Retinal pigment epithelial cell (primary cell): ENCODE data around the gene SORCS2.
"Not testable (repeated sequence)": the region's sequence is repeated elsewhere in the genome, so short reads cannot be mapped to it uniquely, and the experiment has no call there.

Experiments
- DNase-seq: peaks from one replicate; pipeline ENCODE4 v3.0.0-alpha.2; 2010; ENCODE audit warnings: low read depth
- H3K4me3 ChIP-seq: 2 replicates; pipeline ENCODE4 v1.5.1; 2011; ENCODE audit warnings: mild to moderate bottlenecking, low read length, control low read depth, moderate library complexity
- CTCF ChIP-seq: conservative IDR thresholded peaks from 2 replicates; pipeline ENCODE4 v1.5.1; 2011; ENCODE audit warnings: low read depth, low read length, control low read depth, inconsistent platforms

Gene SORCS2

DNA sequence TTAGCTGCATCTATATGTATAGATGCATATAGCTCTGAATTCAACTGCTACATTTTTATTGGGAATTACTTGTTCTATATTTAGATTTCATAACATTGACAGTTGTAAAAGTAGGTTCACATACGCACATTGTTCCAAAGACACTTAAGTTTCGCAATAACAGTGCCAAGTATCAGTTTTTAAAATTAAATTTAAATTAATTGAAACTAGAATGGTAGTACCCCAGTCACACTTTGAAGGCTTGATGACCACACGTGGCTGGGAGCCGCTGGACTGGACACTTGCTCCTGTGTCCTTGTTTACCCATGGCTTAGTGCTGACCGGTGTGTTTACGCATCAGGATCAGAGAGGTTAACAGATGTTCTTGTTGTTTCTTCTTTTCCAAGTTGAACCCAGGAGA is 383.1 kb downstream of the SORCS2 start:
- no peak for DNase-seq
- H3K4me3 ChIP-seq, result no peak overlapping the region
- TF ChIP-seq CTCF, result no peak

DNA sequence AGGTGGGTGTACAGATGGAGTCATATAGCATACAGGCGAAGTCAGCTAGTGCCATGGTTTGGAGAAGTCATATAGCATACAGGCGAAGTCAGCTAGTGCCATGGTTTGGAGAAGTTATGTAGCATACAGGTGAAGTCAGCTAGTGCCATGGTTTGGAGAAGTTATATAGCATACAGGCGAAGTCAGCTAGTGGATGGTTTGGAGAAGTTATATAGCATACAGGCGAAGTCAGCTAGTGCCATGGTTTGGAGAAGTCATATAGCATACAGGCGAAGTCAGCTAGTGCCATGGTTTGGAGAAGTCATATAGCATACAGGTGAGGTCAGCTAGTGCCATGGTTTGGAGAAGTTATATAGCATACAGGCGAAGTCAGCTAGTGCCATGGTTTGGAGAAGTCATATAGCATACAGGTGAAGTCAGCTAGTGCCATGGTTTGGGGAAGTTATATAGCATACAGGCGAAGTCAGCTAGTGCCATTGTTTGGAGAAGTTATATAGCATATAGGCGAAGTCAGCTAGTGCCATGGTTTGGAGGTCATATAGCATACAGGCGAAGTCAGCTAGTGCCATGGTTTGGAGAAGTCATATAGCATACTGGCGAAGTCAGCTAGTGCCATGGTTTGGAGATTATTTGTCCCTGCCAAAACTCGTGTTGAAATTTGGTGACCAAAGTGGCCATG is 385.2 kb downstream of the SORCS2 start:
- H3K4me3 ChIP-seq, DNase-seq: not testable (repeated sequence)

GRCh38 chr4:7581477-7581876 is 389.1 kb downstream of the SORCS2 start:
- DNase-seq, result no peak
- TF ChIP-seq CTCF, result no peak
- H3K4me3 ChIP-seq, result no peak overlapping the region

GRCh38 chr4:7582313-7583097 is 390.2 kb downstream of the SORCS2 start:
- no peak for DNase-seq
- TF ChIP-seq CTCF, result no peak
- no peak overlapping the region for H3K4me3 ChIP-seq

- TF ChIP-seq CTCF, result no peak
- no peak for DNase-seq
- H3K4me3 ChIP-seq, result no peak overlapping the region
Measured at GRCh38 chr4:7584098-7584497, 391.8 kb downstream of the SORCS2 start.

DNA sequence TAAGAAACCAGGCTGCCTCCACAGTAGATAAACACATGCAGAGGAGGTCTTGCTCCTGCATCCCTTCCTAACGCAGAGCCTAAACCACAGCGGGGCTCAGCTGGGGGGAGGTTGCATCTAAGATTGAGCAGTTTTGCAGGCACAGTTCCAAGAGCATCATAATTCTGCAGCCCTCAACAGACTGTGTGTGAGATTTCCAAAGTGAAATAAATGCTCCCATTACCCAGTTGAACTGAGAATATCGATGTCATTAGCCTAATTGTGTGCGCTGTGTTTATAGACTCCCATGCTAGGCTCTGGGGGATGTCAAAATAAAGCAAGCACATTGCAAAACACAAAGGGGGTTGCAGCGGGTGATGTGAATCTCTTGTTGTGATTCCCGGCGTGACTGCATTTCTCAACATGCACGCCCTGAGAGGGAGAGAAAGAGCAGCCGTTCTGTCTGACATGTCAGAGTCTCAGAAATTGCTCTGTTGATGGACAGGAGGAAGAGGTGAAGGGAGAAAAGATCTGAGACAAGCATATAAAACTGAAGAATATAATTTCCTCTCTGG is 392.3 kb downstream of the SORCS2 start:
- TF ChIP-seq CTCF, result no peak
- no peak for DNase-seq
- H3K4me3 ChIP-seq, result no peak overlapping the region

DNA sequence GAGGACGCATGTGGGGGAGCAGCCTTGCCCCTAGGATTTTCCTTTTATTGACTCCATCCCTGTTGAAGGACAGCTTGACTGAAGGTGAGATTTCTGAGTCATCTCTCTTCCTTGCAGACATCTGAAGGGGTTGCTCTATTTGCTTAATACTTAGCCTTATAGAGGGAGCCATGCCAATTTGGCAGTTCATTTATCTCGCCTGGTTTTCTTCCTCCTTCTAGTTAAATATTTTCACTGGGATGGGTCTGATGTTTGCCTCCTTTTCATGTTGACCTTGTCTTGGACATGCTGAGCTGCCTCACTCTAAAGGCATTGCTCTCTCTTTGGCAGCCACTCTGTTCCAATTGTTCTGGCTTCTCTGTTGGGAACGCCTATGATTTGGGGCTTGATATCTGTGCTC is 393.4 kb downstream of the SORCS2 start:
- TF ChIP-seq CTCF, result no peak
- H3K4me3 ChIP-seq, result no peak overlapping the region
- no peak for DNase-seq
